Nephron (organoid): ENCODE results near the gene SMLR1.

ENCODE experiments used
- H3K27ac Mint-ChIP-seq, 3 experiments: 2 replicates each; pipeline ENCODE4 v1.8.0; 2020; ENCODE audit warnings: mixed read lengths in 3 of 3, mild to moderate bottlenecking in 2 of 3, moderate library complexity in 1 of 3
- H3K27me3 Mint-ChIP-seq: 2 replicates; pipeline ENCODE4 v1.8.0; 2021; ENCODE audit warnings: low read depth, mild to moderate bottlenecking, moderate library complexity, mixed read lengths
- H3K36me3 Mint-ChIP-seq: 2 replicates; pipeline ENCODE4 v1.8.0; 2020; ENCODE audit warnings: low read depth, mixed read lengths
- H3K4me1 Mint-ChIP-seq: 2 replicates; pipeline ENCODE4 v1.8.0; 2020; ENCODE audit warnings: mixed read lengths
- H3K4me3 Mint-ChIP-seq, 3 experiments: 2 replicates each; pipeline ENCODE4 v1.8.0; 2020; ENCODE audit warnings: mild to moderate bottlenecking in 3 of 3, mixed read lengths in 3 of 3, moderate library complexity in 2 of 3
- H3K9me3 Mint-ChIP-seq: 2 replicates; pipeline ENCODE4 v1.8.0; 2020; ENCODE audit warnings: mixed read lengths
- CTCF ChIP-seq, 3 experiments: fragments of 200-600 bp; sonication (generic); IDR thresholded peaks; one replicate each; pipeline ENCODE4 v1.5.0; 2021; ENCODE audit warnings: antibody characterized with exemption in 3 of 3; ENCODE audit not compliant: unreplicated experiment in 3 of 3

The SMLR1 gene

GRCh38 chr6:130829333-130829910 is 2.2 kb downstream of the SMLR1 start:
- Mint-ChIP-seq H3K36me3 (no peaks in the 10 kb centered on the region), H3K27me3 (no peaks in the 10 kb centered on the region), H3K9me3 (peaks cover 7% of the 10 kb centered on the region), H3K4me1 (peaks cover 11% of the 10 kb centered on the region), H3K27ac (no peak overlapping the region), H3K4me3 (no peak overlapping the region)
- TF ChIP-seq CTCF (IDR thresholded peaks at IDR 0.05; ENCODE audit: unreplicated experiment in 3 of 3): no peak

GRCh38 chr6:130831607-130832006 is 4.4 kb downstream of the SMLR1 start:
- peak overlapping the region in 1 of 3 experiments; percentile 35 for H3K27ac Mint-ChIP-seq
- H3K9me3 Mint-ChIP-seq: peaks cover 3% of the 10 kb centered on the region
- H3K36me3 Mint-ChIP-seq: no peaks in the 10 kb centered on the region
- no peak overlapping the region for H3K4me3 Mint-ChIP-seq
- peaks cover 11% of the 10 kb centered on the region for H3K4me1 Mint-ChIP-seq
- no peak for TF ChIP-seq CTCF (IDR thresholded peaks at IDR 0.05; ENCODE audit: unreplicated experiment in 3 of 3)
- no peaks in the 10 kb centered on the region for H3K27me3 Mint-ChIP-seq

- H3K4me1 Mint-ChIP-seq: peaks cover 3% of the 10 kb centered on the region
- no peaks in the 10 kb centered on the region for H3K27me3 Mint-ChIP-seq
- peaks cover 2% of the 10 kb centered on the region for H3K9me3 Mint-ChIP-seq
- H3K27ac Mint-ChIP-seq: no peak overlapping the region
- H3K36me3 Mint-ChIP-seq: peaks cover 4% of the 10 kb centered on the region
- H3K4me3 Mint-ChIP-seq: no peak overlapping the region
- TF ChIP-seq CTCF (IDR thresholded peaks at IDR 0.05; ENCODE audit: unreplicated experiment in 3 of 3): no peak
Observed at GRCh38 chr6:130833569-130833968, 6.4 kb downstream of the SMLR1 start.

GRCh38 chr6:130834482-130835251 is 7.5 kb downstream of the SMLR1 start:
- H3K4me3 Mint-ChIP-seq: no peak overlapping the region
- H3K27ac Mint-ChIP-seq: no peak overlapping the region
- peaks cover 5% of the 10 kb centered on the region for H3K4me1 Mint-ChIP-seq
- H3K27me3 Mint-ChIP-seq: no peaks in the 10 kb centered on the region
- no peaks in the 10 kb centered on the region for H3K9me3 Mint-ChIP-seq
- TF ChIP-seq CTCF (IDR thresholded peaks at IDR 0.05; ENCODE audit: unreplicated experiment in 3 of 3): no peak
- H3K36me3 Mint-ChIP-seq: peaks cover 8% of the 10 kb centered on the region

- Mint-ChIP-seq H3K36me3 (peaks cover 14% of the 10 kb centered on the region), H3K9me3 (no peaks in the 10 kb centered on the region), H3K27me3 (no peaks in the 10 kb centered on the region), H3K4me1 (peaks cover 11% of the 10 kb centered on the region), H3K27ac (no peak overlapping the region), H3K4me3 (no peak overlapping the region)
- TF ChIP-seq CTCF (IDR thresholded peaks at IDR 0.05; ENCODE audit: unreplicated experiment in 3 of 3): no peak
Observed at GRCh38 chr6:130836055-130836640, 8.9 kb downstream of the SMLR1 start.
